DMS 273 (cell line): ENCODE results near the gene CD72.
"Not testable (repeated sequence)": the region's sequence is repeated elsewhere in the genome, so short reads cannot be mapped to it uniquely, and the experiment has no call there.

Experiments used
- DNase-seq: peaks from one replicate; lab custom pipeline; 2025; ENCODE audit not compliant: unreplicated experiment; lab: John Stamatoyannopoulos, UW

Gene CD72

DNA sequence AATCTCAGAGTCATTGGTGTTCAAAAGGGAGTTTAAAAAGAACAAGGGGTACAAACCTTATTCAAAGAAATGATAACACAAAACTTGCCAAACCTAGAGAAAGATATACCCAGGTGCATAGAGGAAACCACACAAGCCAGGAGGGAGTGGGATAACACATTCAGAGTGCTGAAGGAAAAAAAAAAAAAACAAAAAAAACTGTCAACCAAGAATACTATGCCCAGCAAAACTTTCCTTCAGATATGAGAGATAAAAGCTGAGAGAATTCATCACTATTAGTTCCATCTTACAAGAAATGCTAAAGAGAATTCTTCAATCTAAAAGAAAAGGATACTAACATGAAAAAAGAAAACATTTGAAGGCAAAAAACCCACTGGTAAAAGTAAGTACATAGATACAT lies 24.6 kb downstream of the CD72 start:
- no peak for DNase-seq

DNA sequence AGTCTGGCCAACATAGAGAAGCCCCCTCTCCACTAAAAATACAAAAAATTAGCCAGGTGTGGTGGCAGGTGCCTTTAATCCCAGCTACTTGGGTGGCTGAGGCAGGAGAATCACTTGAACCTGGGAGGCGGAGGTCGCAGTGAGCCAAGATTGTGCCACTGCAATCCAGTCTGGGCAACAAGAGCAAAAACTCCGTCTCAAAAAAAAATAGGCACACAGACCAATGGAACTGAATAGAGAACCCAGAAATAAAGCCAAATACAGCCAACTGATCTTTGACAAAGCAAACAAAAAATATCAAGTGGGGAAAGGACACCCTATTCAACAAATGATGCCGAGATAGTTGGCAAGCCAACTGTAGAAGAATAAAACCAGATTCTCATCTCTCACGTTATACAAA lies 29.7 kb downstream of the CD72 start:
- DNase-seq: not testable (repeated sequence)

- not testable (repeated sequence) for DNase-seq
These were observed 33.5 kb downstream of the CD72 start for GRCh38 chr9:35584681-35585080.

GRCh38 chr9:35583521-35583920 lies 34.7 kb downstream of the CD72 start:
- DNase-seq: not testable (repeated sequence)

DNA sequence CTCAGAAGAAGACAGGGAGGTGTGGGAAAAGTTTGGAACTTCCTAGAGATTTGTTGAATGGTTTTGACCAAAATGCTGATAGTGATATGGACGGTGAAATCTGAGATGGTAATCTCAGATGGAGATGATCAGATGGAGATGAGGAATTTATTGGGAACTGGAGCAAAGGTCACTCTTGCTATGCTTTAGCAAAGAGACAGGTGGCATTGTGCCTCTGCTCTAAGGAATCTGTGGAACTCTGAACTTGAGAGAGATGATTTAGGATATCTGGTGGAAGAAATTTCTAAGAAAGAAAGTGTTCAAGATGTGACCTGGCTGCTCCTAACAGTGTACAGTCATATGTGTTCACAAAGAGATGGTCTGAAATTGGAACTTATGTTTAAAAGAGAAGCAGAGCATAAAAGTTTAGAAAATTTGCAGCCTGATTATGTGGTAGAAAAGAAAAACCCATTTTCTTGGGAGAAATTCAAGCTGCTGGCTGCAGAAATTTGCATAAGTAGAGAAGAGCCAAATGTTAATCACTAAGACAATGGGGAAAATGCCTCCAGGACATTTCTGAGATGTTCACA lies 38.5 kb downstream of the CD72 start:
- not testable (repeated sequence) for DNase-seq

DNA sequence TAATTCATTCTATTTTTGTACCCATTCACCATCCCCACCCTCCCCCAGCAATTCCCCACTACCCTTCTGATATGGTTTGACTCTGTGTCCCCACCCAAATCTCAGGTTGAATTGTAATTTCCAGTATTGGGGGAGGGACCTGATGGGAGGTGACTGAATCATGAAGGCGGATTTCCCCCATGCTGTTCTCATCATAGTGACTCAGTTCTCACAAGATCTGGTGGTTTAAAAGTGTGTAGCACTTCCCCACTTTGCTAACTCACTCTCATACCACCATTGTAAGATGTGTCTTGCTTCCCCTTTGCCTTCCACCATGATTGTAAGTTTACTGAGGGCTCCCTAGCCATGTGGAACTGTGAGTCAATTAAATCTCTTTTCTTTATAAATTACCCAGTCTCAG lies 39.1 kb downstream of the CD72 start:
- DNase-seq: no peak

DNA sequence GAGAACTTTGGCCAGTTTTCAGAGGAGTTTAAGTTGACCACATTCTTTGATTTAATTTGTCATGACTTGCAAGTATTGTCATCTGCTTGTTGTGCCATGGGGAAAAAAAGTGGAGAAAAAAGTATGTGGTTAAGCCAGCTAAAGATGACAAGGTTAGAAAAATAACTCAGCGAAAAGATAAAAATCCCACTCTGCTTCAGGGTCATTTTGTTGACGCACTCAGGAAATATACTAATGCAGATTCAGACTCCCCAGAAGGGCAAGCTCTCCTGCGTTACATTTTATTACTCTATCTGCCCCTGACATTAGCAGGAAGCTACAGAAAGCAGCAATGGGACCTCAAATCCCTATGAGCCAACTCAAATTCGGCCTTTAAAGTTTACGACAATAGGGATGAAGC lies 40.7 kb downstream of the CD72 start:
- DNase-seq: no peak

- no peak for DNase-seq
These were observed 42.7 kb downstream of the CD72 start for GRCh38 chr9:35575478-35575877.

- no peak for DNase-seq
These were observed 43.6 kb downstream of the CD72 start for GRCh38 chr9:35574578-35575122.

DNA sequence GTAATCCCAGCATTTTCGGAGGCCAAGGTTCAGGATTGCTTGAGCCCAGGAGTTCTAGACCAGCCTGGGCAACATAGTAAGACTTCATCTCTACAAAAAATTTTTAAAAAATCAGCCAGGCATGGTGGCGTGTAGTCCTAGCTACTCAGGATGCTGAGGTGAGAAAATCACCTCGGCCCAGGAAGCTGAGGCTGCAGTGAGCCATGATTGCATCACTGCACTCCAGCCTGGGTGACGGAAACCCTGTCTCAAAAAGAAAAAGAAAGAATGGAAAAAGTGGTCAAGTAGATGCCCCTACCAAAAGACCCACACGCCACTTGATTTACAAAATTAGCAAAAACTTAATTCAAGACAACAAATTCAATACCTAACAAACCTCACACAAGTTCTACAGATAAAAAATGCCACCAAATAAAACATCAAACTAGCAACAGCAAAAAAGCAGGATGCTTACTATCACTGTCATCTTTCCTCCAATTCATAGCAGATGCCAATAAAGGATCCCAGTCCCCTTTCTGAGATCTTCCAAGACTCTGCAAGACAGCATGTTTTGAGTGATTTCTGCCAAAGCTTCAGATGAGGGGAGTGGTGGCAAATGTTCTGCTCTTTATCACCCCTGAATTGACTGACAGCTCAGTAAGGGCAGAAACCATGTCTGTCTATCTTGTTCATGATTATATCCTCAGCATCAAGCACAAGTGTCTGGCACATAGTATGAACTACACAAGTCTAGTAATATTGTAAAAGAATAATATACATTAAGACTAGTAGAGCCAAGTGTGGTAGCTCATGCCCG lies 47.3 kb downstream of the CD72 start:
- DNase-seq: no peak

- DNase-seq: no peak
These were observed 49.0 kb downstream of the CD72 start for GRCh38 chr9:35569206-35569605.

DNA sequence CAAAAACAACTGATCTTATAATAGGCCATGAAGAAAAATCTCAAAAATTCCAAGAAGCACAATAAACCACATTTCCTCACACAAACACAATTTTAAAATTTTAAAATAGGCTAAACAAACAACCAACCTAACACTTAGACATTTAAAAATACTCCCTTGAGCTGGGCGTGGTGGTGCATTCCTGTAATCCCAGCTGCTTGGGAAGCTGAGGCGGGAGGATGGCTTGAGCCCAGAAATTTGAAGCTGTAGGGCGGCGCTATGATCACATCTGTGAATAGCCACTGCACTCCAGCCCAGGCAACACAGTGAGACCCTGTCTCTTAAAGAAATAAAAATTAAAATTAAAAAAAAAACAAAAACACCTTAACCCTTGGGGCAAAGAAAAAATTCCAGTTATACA lies 50.0 kb downstream of the CD72 start:
- no peak for DNase-seq

DNA sequence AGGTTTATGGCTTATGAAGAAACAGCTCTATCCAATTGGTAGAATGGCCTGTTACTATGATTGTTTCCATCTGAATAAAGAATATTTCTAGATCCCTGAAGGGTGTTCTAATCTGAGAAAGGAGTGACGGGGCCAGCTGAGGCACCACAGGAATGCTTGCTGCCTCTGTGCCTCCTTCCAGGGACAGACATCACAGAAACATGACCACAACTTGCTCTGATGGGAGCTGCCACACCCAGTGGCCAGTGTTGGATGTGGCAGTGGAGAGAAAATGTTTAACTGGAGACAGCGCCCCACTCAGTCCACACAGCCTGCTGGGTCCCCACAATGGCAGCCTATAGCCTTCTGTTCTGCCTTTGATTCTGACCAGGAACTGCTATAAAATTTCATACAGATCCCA lies 51.8 kb downstream of the CD72 start:
- DNase-seq: no peak

- no peak for DNase-seq
These were observed 53.6 kb downstream of the CD72 start for GRCh38 chr9:35564658-35565061.

GRCh38 chr9:35563791-35564197 lies 54.4 kb downstream of the CD72 start:
- no peak for DNase-seq

- no peak for DNase-seq
These were observed 55.1 kb downstream of the CD72 start for GRCh38 chr9:35562895-35563780.

DNA sequence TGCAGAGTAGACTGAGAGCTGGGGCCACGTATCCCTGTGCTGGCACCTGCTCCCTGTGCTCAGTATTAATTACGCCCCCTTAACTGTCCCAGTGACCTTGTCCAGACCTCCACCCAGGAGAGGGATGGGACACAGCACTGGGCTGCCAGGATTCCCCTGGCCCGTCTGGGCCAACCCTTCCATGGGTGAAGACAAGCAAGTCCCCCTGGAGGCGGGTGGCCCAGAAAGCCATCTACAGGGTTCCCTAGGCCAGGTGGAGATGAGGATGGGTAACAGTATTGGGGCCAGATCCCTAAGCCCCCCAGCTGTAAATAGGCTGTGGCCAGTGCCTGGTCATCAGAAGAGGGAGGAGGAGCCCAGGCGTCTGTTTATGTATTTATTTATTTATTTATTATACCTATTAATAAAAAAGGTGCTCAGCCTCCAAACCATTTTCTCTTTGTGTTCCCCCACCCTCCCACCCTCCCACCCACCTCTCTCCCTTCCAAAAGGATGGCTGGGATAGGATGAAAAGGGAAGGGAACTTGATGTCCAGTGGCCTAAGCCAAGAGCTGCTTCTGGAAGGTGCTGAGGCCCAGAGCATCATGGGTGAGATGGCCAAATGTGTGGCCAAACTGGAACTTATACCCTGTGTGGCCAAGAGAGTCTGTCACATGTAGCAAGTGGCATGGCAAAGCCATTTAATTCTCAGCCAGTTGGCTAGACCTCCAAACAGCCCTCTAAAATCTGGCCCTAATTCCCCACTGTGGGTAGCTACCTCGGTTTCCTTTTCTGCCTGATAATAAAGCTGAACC lies 56.5 kb downstream of the CD72 start:
- DNase-seq: no peak

DNA sequence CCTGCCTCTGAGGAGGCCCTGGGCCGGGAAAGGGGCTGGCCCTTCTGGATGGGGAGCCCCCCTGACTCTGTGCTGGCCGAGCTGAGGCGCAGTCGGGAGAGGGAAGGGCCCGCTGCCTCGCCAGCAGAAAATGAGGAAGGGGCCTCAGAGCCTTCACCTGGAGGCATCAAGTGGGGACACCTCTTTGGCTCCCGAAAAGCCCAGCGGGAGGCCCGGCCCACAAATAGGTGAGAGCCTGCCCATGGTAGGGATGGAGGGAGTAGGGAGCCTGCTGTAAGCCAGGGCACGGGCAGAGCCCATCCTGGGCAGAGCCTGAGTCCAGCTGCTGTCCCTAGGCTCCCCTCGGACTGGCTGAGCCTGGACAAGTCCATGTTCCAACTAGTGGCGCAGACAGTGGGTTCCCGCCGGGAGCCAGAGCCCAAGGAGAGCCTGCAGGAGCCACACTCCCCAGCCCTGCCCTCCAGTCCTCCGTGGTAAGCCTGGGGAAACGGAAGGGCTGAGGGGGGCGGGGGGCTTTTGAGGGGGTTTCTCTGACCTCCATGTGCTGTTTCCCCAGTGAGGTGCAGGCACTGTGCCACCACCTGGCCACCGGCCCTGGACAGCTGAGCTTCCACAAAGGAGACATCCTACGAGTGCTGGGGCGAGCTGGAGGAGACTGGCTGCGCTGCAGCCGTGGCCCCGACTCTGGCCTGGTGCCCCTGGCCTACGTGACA lies 57.4 kb downstream of the CD72 start:
- DNase-seq: no peak
